Dermis blood vessel endothelial cell (primary cell): Measurements from ENCODE around the gene PIK3CB. TPM values are rescaled to one million over a fixed set of nuclear protein-coding genes. Genes with fewer than 3 reads are reported as not detected.
A peak's percentile ranks its signal among the peaks of the same experiment; 100 is the strongest.
"Not testable (repeated sequence)": the region's sequence is repeated elsewhere in the genome, so short reads cannot be mapped to it uniquely, and the experiment has no call there.

Experiments
- DNase-seq: peaks from one replicate; pipeline ENCODE4 v3.0.0; 2010
- total RNA-seq: library from RNA; depleted of rRNA; stranded (reverse); fragments of >200 nt; gene quantifications from 2 replicates; pipeline ENCODE4 v1.2.3, GENCODE V29; 2014

PIK3CB gene
- 16.7 and 33.4 TPM in 2 replicates for total RNA-seq

GRCh38 chr3:138834596-138835396 lies at the start of gene PIK3CB:
Gene PIK3CB (minus strand): TSS chr3:138834928. CDS start chr3:138759343, 75,585 bp downstream.
- peak; percentile 89 for DNase-seq

DNA sequence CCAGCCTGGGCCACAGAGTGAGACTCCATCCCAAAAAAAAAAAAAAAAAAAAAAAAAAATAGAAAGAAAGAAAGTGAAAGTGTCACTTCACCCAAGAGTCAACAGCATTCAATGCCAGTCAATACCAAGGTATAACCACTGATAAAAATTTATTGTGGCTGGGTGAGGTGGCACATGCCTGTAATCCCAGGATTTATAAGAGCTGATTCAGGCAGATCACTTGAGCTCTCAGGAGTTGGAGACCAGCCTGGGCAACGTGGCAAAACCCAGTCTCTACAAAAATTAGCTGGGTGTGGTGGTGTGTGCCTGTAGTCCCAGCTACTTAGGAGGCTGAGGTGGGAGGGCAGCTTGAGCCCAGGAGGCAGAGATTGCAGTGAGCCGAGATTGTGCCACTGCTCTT lies 46.5 kb upstream of the PIK3CB start:
- no peak for DNase-seq

GRCh38 chr3:138879541-138880380 lies 45.0 kb upstream of the PIK3CB start:
- no peak for DNase-seq

DNA sequence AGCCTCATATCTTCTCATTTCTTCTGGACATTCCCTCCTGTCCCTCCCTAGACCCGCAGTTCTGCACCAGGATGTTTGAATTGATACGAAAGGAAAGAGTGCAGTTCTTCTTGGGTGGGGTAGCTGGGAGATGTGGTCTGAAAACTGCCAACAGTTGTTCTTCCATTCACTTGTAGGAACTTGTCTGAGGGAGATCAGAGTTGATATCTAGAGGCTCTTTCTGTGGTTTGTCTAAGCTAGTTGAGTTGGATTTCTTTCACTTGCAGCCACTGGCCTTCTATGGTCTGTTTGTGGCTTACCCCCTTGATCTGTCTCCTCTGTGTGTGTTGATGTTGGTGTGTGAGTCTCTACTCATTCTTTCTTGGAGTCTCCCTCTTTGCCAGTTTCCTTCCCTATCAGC lies 42.5 kb upstream of the PIK3CB start:
- no peak for DNase-seq

GRCh38 chr3:138875754-138876664 lies 41.3 kb upstream of the PIK3CB start:
- peak; percentile 90 for DNase-seq

DNA sequence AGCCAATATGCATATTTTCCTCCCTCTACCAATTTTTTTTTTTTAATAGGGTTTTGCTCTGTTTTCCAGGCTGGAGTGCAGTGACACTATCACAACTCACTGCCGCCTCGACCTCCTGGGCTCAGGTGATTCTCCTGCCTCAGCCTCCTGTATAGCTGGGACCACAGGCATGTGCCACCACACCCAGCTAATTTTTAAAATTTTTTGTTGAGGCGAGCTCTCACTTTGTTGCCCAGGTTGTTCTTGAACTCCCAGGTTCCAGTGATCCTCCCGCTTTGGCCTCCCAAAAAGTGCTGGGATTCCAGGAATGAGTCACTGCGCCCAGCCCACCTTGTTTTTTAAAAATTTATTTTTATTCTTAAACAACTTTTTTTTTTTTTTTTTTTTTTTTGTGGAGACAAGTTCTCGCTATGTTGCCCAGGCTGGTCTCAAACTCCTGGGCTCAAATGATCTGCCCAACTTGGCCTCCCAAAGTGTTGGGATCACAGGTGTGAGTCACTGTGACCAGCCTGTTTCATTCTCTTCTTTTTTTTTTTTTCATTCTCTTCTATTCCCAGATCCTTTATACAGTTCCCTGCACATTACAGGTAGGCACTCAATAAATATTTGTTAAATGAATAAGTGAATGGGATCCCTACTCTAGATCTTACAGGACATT lies 40.5 kb upstream of the PIK3CB start:
- no peak for DNase-seq

- DNase-seq, result no peak
Observed at GRCh38 chr3:138873471-138874278, 38.9 kb upstream of the PIK3CB start.

GRCh38 chr3:138872632-138873031 lies 37.9 kb upstream of the PIK3CB start:
- DNase-seq, result no peak

GRCh38 chr3:138867996-138868395 lies 33.3 kb upstream of the PIK3CB start:
- DNase-seq, result peak; percentile 61

DNA sequence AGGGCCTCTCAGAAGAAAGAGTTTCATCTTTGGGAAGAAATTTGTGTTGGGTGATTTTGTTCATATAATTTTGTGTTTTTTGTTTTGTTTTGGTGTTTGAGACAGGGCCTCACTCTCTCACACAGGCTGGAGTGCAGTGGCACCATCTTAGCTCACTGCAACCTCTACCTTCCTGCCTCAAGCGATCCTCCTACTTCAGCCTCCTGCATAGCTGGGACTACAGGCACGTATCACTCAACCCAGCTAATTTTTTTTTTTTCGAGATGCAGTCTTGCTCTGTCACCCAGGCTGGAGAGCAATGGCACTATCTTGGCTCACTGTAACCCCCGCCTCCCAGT lies 29.0 kb upstream of the PIK3CB start:
- no peak for DNase-seq

DNA sequence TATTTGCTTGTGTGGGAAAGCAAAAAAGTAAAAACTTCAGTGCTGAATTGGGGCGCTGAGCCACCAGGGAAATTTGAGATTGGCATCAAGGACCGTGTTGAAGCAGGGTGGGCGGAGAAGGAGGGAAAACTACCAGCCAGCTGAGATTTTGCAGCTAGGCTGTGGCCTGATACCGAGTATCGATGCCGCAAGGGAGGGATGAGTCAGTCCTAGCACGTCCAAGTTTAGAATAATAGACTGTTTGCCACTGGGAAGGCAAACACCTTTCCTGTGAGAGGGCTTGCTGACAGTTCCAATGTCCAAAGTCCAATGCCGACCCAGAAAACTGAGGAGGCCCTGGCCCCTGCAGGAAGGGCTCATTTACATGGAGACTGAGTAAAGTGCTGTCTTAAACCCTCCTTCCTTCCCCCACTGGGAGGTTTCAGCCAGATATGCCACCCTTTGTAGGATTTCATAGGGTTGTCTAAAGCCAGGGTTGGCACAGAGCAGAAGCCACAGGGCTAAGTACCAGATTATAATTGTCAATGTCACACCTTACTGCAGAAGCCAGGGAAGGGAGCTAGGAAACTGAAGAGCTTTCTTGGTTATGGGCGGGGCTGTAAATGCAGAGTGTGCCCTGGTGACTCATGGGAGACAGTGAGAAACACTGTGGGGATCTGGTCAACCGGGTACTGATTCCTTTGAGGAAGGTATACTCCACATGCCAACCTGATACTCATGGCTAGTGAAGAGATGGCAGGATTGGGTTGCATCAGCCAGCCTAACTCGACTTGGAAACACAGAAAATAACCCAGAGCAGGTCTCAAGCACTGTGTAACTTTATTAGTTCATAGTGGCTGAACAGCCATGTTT lies 28.4 kb upstream of the PIK3CB start:
- DNase-seq, result peak; percentile 66

- DNase-seq, result peak; percentile 46
Observed at GRCh38 chr3:138862531-138862923, 27.8 kb upstream of the PIK3CB start.

DNA sequence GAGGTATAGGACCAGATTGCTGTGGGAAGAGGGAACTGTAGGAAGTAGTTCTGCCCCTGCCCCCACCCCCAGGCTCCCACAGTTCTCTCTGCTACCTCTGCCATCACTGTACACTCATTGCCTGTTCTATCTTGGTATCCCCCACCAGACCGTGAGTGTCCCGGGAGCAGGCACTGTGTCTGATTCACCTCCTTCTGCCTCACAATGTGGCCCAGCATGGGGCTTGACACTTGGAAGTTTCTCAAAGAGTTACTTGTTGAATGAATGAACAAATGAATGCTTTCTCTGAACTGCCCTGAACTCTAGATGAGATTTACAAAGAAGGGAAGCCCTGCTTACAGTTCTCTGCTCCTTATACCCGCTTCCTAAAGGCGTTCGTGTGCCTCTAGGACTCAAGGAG lies 27.1 kb upstream of the PIK3CB start:
- peak; percentile 53 for DNase-seq

DNA sequence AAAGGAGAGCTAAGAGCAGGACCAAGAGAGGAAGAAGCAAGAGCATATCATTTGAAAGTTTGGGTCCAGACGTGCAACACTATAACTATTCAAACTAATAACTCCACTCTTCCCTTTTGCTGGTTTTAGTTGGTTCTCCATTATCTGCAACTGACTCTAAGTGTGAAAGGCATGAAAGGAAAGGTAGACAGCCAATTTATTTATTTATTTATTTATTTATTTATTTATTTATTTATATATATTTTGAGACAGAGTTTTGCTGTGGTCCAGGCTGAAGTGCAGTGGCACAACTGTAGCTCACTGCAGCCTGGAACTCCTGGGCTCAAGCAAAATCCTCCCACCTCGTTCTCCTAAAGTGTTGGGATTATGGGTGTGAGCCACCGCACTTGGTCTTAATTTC lies 22.1 kb upstream of the PIK3CB start:
- DNase-seq, result no peak

DNA sequence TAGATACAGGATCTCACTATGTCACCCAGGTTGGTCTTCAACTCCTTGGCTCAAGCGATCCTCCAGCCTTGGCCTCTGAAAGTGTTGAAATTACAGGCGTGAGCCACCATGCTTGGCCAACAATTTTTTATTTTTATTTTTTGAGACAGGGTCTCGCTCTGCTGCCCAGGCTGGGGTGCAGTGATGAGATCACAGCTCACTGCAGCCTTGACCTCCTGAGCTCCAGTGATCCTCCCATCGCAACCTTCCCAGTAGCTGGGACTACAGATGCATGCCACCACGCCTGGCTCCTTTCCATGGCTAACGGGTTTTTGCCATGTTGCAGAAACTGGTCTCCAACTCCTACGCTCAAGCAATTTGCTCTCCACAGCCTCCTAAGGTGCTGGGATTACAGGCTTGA lies 20.2 kb upstream of the PIK3CB start:
- DNase-seq, result no peak

- DNase-seq, result peak; percentile 93
Observed at GRCh38 chr3:138854204-138854603, 19.5 kb upstream of the PIK3CB start.

- DNase-seq, result peak; percentile 70
Observed at GRCh38 chr3:138850151-138850550, 15.4 kb upstream of the PIK3CB start.

DNA sequence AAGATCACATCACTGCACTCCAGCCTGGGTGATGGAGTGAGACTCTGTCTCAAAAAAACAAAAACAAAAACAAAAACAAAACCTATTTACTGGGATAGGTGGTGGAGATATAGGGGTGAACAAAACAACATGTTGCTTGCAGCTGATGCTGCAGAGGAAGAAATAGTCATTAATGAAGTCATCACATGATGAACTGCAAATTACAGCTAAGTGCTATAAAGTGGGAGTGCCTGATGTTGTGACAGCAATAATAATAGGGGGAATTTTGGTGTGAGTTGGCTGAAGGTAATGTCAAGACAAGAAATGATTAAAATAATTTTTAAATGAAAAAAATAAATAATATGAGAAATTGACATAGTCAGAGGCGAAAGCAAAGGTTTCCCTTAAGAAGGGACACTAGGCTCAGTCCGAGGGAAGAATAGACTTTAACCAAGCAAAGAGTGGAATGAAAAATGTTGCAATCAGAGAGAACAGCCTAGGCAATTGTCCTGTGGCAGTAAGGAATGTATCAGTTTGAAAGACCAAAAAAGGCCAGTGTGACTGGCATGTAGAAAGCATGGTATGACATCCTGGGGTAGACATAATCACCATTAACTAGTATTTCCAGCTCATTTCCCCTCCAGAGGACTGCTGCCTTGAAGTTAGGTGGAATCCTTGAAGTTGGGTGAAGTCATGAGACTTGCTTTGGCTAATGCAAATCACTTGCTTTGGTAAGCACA lies 14.7 kb upstream of the PIK3CB start:
- DNase-seq, result no peak

DNA sequence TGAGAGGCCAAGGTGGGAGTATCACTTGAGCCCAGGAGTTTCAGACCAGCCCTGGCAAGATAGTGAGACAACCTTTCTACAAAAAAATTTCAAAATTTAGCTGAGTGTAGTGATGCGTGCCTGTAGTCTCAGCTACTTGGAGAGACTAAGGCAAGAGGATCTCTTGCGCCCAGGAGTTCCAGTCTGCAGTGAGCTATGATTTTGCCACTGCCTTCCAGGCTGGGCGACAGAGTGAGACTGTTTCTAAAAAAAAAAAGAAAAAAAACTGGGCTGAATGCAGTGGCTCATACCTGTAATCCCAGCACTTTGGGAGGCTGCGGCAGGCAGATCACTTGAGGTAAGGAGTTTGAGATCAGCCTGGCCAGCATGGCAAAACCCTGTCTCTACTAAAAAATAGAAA lies 14.0 kb upstream of the PIK3CB start:
- no peak for DNase-seq

DNA sequence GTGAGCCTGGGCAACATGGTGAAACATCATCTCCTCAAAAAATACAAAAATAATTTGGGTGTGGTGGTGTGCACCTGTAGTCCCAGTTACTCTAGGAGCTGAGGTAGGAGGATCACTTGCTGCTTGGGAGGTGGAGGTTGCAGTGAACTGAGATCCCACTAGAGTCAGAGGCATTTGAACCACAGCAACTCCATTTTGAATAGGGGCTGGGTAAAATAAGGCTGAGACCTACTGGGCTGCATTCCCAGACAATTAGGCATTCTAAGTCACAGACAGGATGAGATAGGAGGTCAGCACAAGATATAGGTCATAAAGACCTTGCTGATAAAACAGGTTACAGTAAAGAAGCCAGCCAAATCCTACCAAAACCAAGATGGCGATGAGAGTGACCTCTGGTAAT lies 12.1 kb upstream of the PIK3CB start:
- not testable (repeated sequence) for DNase-seq
